SK-N-SH (cell line): ENCODE data around the gene ZNF799.

Experiments used
- EP300 ChIP-seq, 2 experiments: IDR thresholded peaks; 2 replicates each; pipeline versions ENCODE4 v1.4.0 to v1.6.1; 2012; ENCODE audit warnings: borderline replicate concordance in 1 of 2, low read depth in 1 of 2, low read length in 1 of 2
- FOXM1 ChIP-seq: IDR thresholded peaks from 2 replicates; pipeline ENCODE4 v1.4.0; 2012; ENCODE audit warnings: low read depth, mild to moderate bottlenecking
- JUND ChIP-seq: IDR thresholded peaks from 2 replicates; pipeline ENCODE4 v1.4.0; 2012
- NRF1 ChIP-seq: IDR thresholded peaks from 2 replicates; pipeline ENCODE4 v1.6.1; 2012; ENCODE audit warnings: low read depth, mild to moderate bottlenecking, low read length
- SIN3A ChIP-seq: IDR thresholded peaks from 2 replicates; pipeline ENCODE4 v1.6.1; 2012; ENCODE audit warnings: low read depth, mild to moderate bottlenecking, low read length, moderate library complexity, borderline replicate concordance
- YY1 ChIP-seq: IDR thresholded peaks from 2 replicates; pipeline ENCODE4 v1.4.0; 2012; ENCODE audit warnings: low read depth, mild to moderate bottlenecking
- TF ChIP-seq, protein P1 (sequence below): fragments of 200-600 bp; sonication (generic); IDR thresholded peaks from 2 replicates; pipeline ENCODE4 v1.6.1; 2017; ENCODE audit warnings: antibody characterized with exemption, mild to moderate bottlenecking, moderate library complexity

DNA sequence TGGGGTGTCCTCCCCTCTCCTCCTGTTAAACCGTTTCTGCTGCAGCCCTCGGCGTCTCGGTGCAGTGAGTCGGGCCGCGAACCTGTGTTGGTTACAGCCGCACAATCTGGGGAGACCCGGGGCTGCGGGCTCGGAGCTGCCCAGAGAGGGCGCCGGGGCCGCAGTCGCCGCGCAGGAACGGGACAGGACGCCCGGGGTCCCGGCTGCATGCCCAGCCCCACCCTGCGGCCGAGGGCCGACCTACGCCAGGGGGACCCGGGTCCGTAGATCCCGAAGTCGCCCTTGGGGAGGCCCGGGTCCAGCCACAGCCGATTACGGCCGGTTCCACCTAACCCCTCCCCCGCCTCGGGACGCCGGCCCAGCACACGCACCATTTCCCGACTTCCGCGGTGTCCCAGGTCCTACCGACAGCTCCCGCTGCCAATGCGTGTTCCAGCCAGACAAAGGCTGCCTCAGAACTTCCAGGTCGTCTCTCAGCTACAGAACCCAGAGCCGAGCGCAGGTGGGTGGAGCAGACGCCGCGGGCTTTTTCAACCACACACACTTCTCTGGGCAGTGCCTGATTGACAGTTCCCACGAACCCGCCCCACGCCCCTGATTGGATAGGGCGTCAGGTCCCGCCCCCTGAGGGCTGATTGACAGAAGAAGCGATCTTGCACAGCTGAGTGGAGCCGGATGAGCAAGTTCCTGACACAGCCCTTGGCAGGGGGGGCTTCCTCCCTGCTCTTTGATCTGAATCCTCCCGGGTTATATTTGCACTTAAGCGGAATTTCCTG is 39.7 kb upstream of the ZNF799 start, which contains the start of gene ZNF443:
- TF ChIP-seq, protein P1, sequence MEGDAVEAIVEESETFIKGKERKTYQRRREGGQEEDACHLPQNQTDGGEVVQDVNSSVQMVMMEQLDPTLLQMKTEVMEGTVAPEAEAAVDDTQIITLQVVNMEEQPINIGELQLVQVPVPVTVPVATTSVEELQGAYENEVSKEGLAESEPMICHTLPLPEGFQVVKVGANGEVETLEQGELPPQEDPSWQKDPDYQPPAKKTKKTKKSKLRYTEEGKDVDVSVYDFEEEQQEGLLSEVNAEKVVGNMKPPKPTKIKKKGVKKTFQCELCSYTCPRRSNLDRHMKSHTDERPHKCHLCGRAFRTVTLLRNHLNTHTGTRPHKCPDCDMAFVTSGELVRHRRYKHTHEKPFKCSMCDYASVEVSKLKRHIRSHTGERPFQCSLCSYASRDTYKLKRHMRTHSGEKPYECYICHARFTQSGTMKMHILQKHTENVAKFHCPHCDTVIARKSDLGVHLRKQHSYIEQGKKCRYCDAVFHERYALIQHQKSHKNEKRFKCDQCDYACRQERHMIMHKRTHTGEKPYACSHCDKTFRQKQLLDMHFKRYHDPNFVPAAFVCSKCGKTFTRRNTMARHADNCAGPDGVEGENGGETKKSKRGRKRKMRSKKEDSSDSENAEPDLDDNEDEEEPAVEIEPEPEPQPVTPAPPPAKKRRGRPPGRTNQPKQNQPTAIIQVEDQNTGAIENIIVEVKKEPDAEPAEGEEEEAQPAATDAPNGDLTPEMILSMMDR: no peak
- TF ChIP-seq JUND (no peak), EP300 (IDR thresholded peaks at IDR 0.05; ENCODE audit: borderline replicate concordance in 1 of 2, low read depth in 1 of 2, low read length in 1 of 2) (no peak), NRF1 (no peak; the same call in 1 of the 2 replicates), YY1 (no peak), FOXM1 (no peak), SIN3A (no peak)
